GM12872 (cell line): Measurements from ENCODE around the gene JAK1.

ENCODE experiments used
- TF ChIP-seq, protein P1 (sequence below): IDR thresholded peaks from 3 replicates; pipeline ENCODE4 v1.5.1; 2011; ENCODE audit warnings: low read depth, mild to moderate bottlenecking, low read length, moderate library complexity; ENCODE audit not compliant: insufficient read depth

Gene JAK1

DNA sequence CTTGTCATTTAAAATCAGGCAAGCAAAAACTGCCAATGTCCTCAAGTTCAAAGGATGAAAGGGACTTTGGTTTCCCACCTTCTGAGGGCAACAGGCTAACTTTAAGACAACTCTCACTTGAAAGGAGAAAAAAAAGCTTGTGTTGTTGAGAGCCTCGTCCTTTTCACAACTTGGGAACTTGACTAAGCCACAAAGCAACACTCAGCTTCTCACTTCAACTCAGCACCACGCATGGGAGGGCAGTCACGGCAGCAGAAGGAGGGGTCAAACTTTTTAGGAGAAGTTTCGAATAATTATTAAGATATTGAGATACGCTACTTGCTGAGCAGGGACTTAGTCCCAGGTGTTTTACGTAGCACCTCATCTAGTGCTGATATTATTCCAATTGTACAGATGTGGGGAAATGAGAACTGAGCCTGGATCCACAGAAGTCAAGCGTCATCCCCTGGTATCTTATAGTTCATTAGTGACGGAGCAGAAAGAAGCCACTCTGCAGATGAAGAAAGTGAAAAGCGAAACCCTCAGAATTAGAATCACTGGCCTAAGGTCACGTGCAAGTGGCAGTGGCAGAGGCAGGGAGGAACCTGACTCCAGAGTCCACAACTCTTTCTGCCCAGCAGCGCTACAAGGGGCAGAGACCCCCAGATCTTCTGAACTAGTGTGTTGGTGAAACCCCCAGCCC is 83.6 kb downstream of the JAK1 start:
- TF ChIP-seq, protein P1, sequence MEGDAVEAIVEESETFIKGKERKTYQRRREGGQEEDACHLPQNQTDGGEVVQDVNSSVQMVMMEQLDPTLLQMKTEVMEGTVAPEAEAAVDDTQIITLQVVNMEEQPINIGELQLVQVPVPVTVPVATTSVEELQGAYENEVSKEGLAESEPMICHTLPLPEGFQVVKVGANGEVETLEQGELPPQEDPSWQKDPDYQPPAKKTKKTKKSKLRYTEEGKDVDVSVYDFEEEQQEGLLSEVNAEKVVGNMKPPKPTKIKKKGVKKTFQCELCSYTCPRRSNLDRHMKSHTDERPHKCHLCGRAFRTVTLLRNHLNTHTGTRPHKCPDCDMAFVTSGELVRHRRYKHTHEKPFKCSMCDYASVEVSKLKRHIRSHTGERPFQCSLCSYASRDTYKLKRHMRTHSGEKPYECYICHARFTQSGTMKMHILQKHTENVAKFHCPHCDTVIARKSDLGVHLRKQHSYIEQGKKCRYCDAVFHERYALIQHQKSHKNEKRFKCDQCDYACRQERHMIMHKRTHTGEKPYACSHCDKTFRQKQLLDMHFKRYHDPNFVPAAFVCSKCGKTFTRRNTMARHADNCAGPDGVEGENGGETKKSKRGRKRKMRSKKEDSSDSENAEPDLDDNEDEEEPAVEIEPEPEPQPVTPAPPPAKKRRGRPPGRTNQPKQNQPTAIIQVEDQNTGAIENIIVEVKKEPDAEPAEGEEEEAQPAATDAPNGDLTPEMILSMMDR: no peak

- TF ChIP-seq, protein P1: no peak
Observed at GRCh38 chr1:64881281-64881680, 85.1 kb downstream of the JAK1 start.

DNA sequence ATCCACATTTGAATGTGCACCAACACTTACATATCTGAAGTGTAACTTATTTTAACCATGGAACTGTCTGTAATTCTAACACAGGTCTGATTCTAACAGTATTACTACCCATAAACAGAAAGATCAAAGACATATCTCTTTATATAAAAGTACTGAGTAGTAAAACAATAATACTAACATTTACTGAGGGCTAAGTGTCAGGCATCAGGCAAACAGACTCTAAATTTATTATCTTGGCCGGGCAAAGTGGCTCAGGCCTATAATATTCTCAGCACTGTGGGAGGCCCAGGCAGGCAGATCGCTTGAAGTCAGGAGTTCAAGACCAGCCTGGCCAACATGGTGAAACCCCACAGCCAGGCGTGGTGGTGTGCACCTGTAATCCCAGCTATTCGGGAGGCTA is 85.9 kb downstream of the JAK1 start:
- TF ChIP-seq, protein P1: no peak

DNA sequence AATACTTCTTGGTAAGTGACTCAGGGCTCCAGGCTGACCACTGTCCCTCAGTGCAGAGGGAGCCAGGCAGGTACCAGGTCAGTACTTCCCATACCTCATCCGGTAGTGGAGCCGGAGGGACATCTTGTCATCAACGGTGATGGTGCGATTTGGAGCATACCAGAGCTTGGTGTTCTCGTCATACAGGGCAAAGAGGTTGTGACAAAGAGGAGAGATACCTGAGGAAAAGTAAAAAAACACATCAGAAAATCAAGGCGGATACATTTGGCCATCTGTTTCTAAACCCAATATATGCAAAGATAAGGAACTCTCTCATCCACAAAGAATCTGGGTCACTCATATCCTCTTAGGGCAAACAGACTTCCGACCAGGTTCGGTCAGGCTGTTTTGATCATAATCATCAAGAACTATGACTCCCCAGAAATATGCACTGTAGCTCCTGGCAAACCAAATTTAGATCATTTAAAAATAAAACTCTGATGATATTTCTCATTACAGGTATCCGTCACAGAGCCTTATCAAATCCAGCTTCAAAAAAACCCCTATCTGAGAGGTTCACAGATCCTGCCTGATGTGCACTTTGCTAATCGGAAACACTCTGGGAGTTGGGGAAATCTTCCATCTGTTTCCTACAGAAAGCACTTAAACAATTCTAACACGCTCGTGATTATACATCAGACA is 87.3 kb downstream of the JAK1 start:
- TF ChIP-seq, protein P1: no peak

DNA sequence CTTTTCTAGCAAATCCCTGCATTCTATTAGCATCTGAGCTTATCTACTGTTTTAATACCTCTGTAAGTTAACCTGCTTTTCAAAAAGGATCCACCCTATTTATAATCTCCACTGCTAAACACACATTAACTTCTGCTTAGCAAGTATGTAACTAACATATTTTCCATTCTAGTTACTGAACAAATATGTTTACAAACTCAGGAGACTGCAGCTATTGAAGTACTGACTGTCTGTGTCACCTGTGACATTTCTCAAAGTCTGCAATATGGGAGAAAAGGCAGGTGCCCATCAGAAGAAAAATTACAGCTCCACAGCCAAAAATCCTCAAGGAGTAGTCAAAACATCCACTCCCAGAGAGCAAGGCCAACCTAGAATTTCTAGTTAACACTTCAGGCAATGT is 88.3 kb downstream of the JAK1 start:
- TF ChIP-seq, protein P1: no peak

DNA sequence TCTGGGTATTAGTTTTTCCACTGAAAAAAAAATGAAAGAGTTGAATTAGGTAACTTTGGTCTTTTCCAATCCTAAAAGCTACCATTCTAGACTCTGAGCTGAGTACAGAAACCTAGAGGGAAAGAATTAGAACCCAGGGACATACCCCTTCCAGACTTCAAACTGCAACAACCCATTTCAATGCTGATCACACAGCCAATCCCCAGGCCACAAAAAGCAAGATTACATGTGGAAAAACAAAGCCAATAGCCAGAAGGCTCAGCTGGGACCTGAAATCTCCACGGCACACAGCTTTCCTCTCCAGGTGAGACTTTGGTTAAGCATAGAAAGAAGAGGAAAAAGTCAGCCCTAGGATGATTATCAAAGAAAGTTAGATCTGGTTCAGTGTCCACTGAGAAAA is 88.8 kb downstream of the JAK1 start:
- TF ChIP-seq, protein P1: no peak

- TF ChIP-seq, protein P1: no peak
Observed at GRCh38 chr1:64877151-64877550, 89.2 kb downstream of the JAK1 start.
